ENCODE results near the gene RBM4B. TPM values are rescaled to one million over a fixed set of nuclear protein-coding genes. Genes with fewer than 3 reads are reported as not detected.
A peak's percentile ranks its signal among the peaks of the same experiment; 100 is the strongest.
"Not testable (repeated sequence)": the region's sequence is repeated elsewhere in the genome, so short reads cannot be mapped to it uniquely, and the experiment has no call there.

The RBM4B gene
- total RNA-seq, 1 experiment from 2014 or later: 22.5 TPM

GRCh38 chr11:66641834-66642233 is 35.9 kb downstream of the RBM4B start:
- DNase-seq (ENCODE audit: low spot score): no peak

- not testable (repeated sequence) for DNase-seq (ENCODE audit: low spot score)
Measured at GRCh38 chr11:66639814-66640340, 37.8 kb downstream of the RBM4B start.

DNA sequence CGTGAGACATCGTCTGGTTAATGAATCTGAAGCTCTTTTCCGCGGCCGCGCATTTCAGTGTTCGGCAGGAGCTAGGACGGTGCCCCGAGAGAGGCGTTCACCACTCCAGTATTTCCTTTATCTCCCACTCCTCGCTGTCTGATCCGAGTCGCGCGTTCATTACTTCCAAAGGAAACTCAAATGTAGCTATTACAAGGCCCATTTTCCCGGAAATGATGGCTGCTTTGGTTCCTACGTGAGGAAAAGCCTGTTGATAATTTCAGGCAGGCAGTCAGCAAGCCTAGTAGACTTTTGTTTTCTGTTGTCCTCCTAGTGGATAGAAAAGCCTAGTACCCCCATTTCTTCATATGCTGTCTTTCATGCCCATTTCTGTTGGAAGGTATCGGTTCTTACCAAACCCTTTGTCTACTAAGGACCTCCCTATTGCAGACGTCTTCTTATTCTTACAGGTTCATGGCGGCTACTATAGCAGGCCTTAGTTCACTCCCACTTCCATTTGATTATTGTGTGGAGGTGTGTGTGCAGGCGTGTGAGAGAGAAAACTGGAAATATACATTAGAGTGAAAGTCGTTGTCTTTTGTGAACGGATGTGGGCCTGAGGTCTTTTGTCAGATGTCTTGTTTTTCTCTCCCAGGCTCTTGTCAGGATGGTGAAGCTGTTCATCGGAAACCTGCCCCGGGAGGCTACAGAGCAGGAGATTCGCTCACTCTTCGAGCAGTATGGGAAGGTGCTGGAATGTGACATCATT is 38.4 kb downstream of the RBM4B start:
- peak; percentile 61 for DNase-seq (ENCODE audit: low spot score)

- DNase-seq (ENCODE audit: low spot score): peak; percentile 100
Measured at GRCh38 chr11:66638177-66639065, 39.3 kb downstream of the RBM4B start, which contains the start of gene RBM4. RBM4 (plus strand) TSS chr11:66638703; CDS start chr11:66639712, 1,009 bp downstream.

DNA sequence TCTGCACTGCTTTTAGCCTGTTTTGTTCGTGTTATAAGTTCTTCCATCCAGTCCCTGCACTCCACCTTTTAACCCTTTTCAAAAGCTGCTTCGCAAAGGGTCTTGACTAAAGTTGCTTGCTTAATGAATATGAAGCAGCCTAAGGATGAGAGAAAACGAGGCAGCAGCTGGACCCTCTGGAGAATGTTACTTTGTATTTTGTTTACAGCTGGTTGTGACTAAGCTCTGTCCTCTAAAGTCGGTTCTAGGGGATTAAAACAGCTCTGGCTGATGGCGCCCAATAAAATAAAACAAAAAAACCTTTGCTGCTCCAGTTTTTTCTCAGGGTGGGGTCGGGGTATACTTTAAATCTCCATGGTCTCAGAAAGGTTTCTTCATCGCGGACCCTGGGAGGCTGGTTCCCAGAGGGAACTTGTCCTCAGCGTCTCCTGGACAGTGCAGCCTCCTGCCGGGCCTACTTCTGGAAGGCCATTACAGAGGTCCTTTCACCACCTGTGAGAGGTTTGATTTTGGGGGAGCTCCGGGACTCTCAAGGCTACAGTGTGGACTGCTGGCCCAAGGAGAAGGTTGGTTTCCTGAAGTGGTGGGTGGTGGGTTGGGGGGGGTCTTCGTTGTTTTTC is 40.0 kb downstream of the RBM4B start:
- DNase-seq (ENCODE audit: low spot score): no peak

DNA sequence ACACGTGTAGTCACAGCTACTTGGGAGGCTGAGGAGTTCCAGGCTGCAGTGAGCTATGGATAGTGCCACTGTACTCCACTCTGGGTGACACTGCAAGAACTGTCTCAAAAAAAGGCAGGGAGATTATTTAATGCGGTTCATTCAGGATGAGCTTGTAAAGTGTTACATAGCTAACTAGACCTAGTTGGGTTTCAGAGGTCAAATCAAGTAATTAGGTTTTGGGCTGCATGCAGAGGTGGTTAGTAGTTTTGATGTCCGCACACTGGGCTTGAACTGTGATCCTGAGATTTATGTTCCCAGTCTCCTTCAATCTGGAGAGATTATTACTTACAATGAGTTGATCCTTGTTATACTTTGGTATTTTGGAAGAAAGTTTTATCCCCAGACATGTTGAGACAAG is 41.3 kb downstream of the RBM4B start:
- DNase-seq (ENCODE audit: low spot score): no peak

DNA sequence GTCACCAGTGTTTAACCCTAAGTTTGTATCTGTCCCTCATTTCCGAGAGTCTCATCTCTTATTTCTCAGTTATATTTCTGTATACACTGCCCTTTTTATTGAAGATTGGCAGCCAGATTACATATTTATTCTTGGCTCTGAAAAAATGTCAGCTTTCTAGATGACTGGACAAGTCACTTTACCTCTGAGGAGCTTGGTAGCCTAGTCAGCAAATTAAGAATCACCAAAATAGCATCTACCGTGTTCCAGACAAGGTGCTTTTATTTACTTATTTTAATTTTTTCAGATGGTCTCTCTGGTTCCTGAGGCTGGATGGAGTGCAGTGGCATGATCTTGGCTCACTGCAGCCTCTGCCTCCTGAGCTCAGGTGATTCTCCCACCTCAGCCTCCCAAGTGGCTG is 44.7 kb downstream of the RBM4B start:
- DNase-seq (ENCODE audit: low spot score): no peak

DNA sequence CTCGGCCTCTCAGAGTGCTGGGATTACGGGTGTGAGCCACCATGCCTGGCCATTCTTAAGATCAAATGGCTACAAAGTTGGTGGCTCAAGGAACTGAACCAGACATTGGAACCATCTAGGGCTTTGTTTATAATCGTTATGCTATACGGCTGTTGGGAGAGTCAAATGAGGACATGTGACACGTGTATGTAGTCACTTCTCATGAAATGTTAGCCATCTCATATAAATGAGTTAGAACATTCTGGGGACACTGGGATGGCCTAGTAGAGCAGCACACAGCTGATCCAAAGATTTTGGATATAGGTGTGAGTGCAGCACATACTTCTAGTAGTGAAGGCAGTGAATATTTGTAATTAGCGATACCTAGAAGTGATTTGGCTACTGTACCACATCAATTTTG is 45.8 kb downstream of the RBM4B start:
- no peak for DNase-seq (ENCODE audit: low spot score)

- no peak for DNase-seq (ENCODE audit: low spot score)
Measured at GRCh38 chr11:66629356-66629755, 48.3 kb downstream of the RBM4B start.

DNA sequence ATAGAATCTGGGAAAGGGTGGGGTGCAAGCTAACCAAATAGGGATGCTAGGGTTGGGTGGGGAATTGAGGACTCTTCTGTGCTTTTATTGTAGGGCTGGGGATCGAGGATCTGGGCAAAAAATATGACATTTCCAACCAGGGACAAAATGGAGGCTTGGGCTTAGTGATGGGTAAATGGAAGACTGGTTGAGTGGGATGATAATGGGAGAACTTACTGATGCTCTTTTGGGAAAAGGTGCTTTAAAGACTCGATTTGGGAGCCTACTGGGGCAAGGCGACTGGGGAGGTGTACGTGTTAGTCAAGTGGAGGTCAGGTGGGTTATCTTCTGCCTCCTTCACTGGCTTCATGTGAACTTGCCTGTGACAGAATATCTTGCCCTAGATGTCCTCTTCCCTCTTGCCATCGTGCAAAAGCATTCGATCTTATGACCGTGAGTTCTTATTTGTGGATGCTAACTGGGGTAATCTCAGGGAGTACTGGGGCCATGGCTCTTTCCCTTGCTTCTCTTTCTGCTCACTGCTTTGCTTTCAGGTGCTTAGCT is 49.6 kb downstream of the RBM4B start:
- no peak for DNase-seq (ENCODE audit: low spot score)

- no peak for DNase-seq (ENCODE audit: low spot score)
Measured at GRCh38 chr11:66626926-66627325, 50.8 kb downstream of the RBM4B start.

DNA sequence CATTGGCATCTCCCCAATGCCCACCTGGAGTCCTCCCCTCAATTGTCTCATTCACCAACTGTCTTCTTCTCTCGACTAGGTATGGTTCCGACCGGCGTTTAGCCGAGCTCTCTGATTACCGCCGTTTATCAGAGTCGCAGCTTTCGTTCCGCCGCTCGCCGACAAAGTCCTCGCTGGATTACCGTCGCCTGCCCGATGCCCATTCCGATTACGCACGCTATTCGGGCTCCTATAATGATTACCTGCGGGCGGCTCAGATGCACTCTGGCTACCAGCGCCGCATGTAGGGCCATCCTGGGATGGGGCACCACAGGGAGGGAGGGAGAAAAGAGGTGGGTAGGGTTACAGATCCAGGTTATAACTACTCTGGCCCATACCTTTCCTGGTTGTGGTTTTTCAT is 51.3 kb downstream of the RBM4B start:
- no peak for DNase-seq (ENCODE audit: low spot score)

DNA sequence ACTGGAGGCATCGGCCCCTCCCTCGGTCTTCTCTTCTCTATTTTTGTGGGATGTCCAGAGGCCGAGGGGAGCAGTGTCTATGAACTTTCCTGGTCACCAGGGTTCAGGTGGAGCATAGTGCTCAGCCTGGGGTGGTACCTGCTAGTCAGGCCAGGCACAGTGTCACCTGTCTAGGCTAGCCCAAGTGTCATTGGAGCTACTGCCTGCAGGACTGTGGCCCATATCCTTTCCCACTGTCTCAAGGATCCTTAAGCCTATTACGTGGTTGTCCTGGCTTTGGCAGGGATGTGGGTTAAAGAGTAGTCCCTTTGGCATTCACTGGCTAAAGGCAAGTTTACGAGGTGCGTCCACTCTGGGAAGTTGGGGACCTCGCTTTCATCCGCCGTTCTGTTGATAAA is 51.9 kb downstream of the RBM4B start:
- DNase-seq (ENCODE audit: low spot score): no peak

GRCh38 chr11:66625041-66625751 is 52.5 kb downstream of the RBM4B start:
- no peak for DNase-seq (ENCODE audit: low spot score)

GRCh38 chr11:66624450-66624849 is 53.2 kb downstream of the RBM4B start:
- no peak for DNase-seq (ENCODE audit: low spot score)

DNA sequence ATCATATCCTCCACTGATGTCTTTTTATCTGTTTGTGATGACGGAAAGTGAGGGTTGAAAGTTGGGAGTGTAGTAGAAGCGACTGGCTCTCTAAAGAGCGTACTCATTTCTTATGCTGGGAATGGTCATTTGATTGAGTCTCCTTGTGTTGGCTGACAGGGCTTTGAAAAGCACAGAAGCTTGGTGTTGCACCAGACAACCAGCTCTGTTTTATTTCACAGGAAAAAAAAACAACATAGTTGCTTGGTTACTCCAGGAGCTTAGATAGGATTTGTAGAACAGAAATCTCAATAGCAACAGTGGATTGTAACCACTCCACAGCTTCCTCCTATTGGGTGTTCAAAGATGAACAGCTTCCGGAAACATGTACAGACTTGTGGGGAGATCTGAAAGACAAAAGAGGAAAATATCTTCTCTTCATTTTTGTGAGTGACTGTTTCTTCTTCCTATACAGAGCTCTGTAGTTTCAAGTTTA is 58.6 kb downstream of the RBM4B start:
- peak; percentile 41 for DNase-seq (ENCODE audit: low spot score)

GRCh38 chr11:66617155-66617834 is 60.4 kb downstream of the RBM4B start:
- DNase-seq (ENCODE audit: low spot score): no peak

DNA sequence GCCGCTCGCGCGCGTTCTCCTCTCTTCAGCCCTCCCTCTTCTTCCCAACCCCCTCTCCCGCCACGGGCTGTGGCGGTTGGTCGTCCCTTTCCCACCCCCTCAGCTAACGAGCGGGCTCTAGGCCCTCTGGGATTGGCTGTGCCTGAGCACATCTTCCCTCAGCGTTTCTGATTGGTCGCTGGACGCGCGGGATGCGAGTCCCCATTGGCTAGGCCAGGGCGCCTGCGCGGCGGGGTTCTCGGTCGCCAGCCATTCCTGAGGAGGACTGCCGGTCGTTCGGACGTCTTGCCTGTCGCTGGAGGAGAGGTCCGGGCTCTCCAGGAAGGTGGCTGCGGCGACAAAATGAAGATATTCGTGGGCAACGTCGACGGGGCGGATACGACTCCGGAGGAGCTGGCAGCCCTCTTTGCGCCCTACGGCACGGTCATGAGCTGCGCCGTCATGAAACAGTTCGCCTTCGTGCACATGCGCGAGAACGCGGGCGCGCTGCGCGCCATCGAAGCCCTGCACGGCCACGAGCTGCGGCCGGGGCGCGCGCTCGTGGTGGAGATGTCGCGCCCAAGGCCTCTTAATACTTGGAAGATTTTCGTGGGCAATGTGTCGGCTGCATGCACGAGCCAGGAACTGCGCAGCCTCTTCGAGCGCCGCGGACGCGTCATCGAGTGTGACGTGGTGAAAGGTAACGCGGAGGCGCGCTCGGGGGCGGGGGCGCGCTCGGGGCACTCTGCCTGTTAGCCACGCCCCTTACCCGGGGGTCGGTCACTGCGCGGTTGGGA is 61.1 kb downstream of the RBM4B start, which contains the start of gene RBM14:
TSS of gene RBM14 (plus strand) at position 252 of the 776 bp plus-strand sequence. CDS start at position 343, 91 bp downstream.
- DNase-seq (ENCODE audit: low spot score): peak; percentile 100

Data from HT-29 (cell line).